Measurements from ENCODE around the gene YPEL1.

Gene YPEL1

GRCh38 chr22:21702700-21703683 is 32.6 kb downstream of the YPEL1 start:
- no peak for TF ChIP-seq CTCF (IDR thresholded peaks at IDR 0.05; ENCODE audit: control insufficient read depth, extremely low read depth, insufficient read depth)
- DNase-seq (ENCODE audit: low read depth): no peak
- no peak overlapping the region for H3K4me3 ChIP-seq (ENCODE audit: low read depth, low read length)

GRCh38 chr22:21702094-21702493 is 33.5 kb downstream of the YPEL1 start:
- TF ChIP-seq CTCF (IDR thresholded peaks at IDR 0.05; ENCODE audit: control insufficient read depth, extremely low read depth, insufficient read depth): no peak
- no peak for DNase-seq (ENCODE audit: low read depth)
- H3K4me3 ChIP-seq (ENCODE audit: low read depth, low read length): no peak overlapping the region

- H3K4me3 ChIP-seq (ENCODE audit: low read depth, low read length): no peak overlapping the region
- TF ChIP-seq CTCF (IDR thresholded peaks at IDR 0.05; ENCODE audit: control insufficient read depth, extremely low read depth, insufficient read depth): no peak
- DNase-seq (ENCODE audit: low read depth): no peak
Observed at GRCh38 chr22:21701384-21701971, 34.1 kb downstream of the YPEL1 start.

- TF ChIP-seq CTCF (IDR thresholded peaks at IDR 0.05; ENCODE audit: control insufficient read depth, extremely low read depth, insufficient read depth): no peak
- H3K4me3 ChIP-seq (ENCODE audit: low read depth, low read length): no peak overlapping the region
- no peak for DNase-seq (ENCODE audit: low read depth)
Observed at GRCh38 chr22:21700822-21701221, 34.8 kb downstream of the YPEL1 start.

- TF ChIP-seq CTCF (IDR thresholded peaks at IDR 0.05; ENCODE audit: control insufficient read depth, extremely low read depth, insufficient read depth): no peak
- H3K4me3 ChIP-seq (ENCODE audit: low read depth, low read length): no peak overlapping the region
- DNase-seq (ENCODE audit: low read depth): no peak
Observed at GRCh38 chr22:21699643-21700042, 36.0 kb downstream of the YPEL1 start.

GRCh38 chr22:21698430-21699329 is 36.9 kb downstream of the YPEL1 start:
- no peak for DNase-seq (ENCODE audit: low read depth)
- TF ChIP-seq CTCF (IDR thresholded peaks at IDR 0.05; ENCODE audit: control insufficient read depth, extremely low read depth, insufficient read depth): no peak
- no peak overlapping the region for H3K4me3 ChIP-seq (ENCODE audit: low read depth, low read length)

All from LNCaP clone FGC (cell line).